ENCODE measurements around the gene FASTK. TPM values are rescaled to one million over a fixed set of nuclear protein-coding genes. Genes with fewer than 3 reads are reported as not detected.

Gene FASTK
- total RNA-seq, 1 donor from 2014 or later, result 68.0 TPM

- no peak overlapping the region for H3K27ac Mint-ChIP-seq (ENCODE audit: unreplicated experiment)
- peaks cover 19% of the 10 kb centered on the region for H3K27me3 Mint-ChIP-seq (ENCODE audit: unreplicated experiment)
- H3K36me3 Mint-ChIP-seq (ENCODE audit: low read depth, unreplicated experiment), result peaks cover 53% of the 10 kb centered on the region
Observed at GRCh38 chr7:151128144-151128543, 47.5 kb upstream of the FASTK start.

GRCh38 chr7:151126491-151127137, 46.0 kb upstream of the FASTK start:
- Mint-ChIP-seq H3K27me3 (ENCODE audit: unreplicated experiment) (peaks cover 17% of the 10 kb centered on the region), H3K27ac (ENCODE audit: unreplicated experiment) (no peak overlapping the region), H3K9me3 (ENCODE audit: unreplicated experiment) (no peaks in the 10 kb centered on the region), H3K4me1 (ENCODE audit: unreplicated experiment) (peaks cover 19% of the 10 kb centered on the region), H3K4me3 (ENCODE audit: unreplicated experiment) (no peak overlapping the region), H3K36me3 (ENCODE audit: low read depth, unreplicated experiment) (peaks cover 46% of the 10 kb centered on the region)
- no peak for TF ChIP-seq CTCF (IDR thresholded peaks at IDR 0.05; ENCODE audit: unreplicated experiment)
- DNase-seq (ENCODE audit: low spot score), result no peak

More at GRCh38 chr7:151128144-151128543, 47.5 kb upstream of the FASTK start:
- DNase-seq (ENCODE audit: low spot score), result no peak
- peaks cover 16% of the 10 kb centered on the region for H3K4me1 Mint-ChIP-seq (ENCODE audit: unreplicated experiment)
- no peaks in the 10 kb centered on the region for H3K9me3 Mint-ChIP-seq (ENCODE audit: unreplicated experiment)
- H3K4me3 Mint-ChIP-seq (ENCODE audit: unreplicated experiment), result peak overlapping the region; percentile 37
- TF ChIP-seq CTCF (IDR thresholded peaks at IDR 0.05; ENCODE audit: unreplicated experiment), result no peak

GRCh38 chr7:151125846-151126481, 45.4 kb upstream of the FASTK start:
- Mint-ChIP-seq H3K4me1 (ENCODE audit: unreplicated experiment) (peaks cover 25% of the 10 kb centered on the region), H3K9me3 (ENCODE audit: unreplicated experiment) (no peaks in the 10 kb centered on the region), H3K27me3 (ENCODE audit: unreplicated experiment) (peaks cover 22% of the 10 kb centered on the region), H3K36me3 (ENCODE audit: low read depth, unreplicated experiment) (peaks cover 46% of the 10 kb centered on the region), H3K4me3 (ENCODE audit: unreplicated experiment) (peak overlapping the region; percentile 86), H3K27ac (ENCODE audit: unreplicated experiment) (peak overlapping the region; percentile 36)
- TF ChIP-seq CTCF (IDR thresholded peaks at IDR 0.05; ENCODE audit: unreplicated experiment), result no peak
- peak; percentile 48 for DNase-seq (ENCODE audit: low spot score)

GRCh38 chr7:151125470-151125845, 44.8 kb upstream of the FASTK start:
- peak; percentile 47 for DNase-seq (ENCODE audit: low spot score)
- TF ChIP-seq CTCF (IDR thresholded peaks at IDR 0.05; ENCODE audit: unreplicated experiment), result no peak
- peaks cover 25% of the 10 kb centered on the region for H3K4me1 Mint-ChIP-seq (ENCODE audit: unreplicated experiment)
- H3K36me3 Mint-ChIP-seq (ENCODE audit: low read depth, unreplicated experiment), result peaks cover 50% of the 10 kb centered on the region
- H3K27ac Mint-ChIP-seq (ENCODE audit: unreplicated experiment), result peak overlapping the region; percentile 36
- H3K27me3 Mint-ChIP-seq (ENCODE audit: unreplicated experiment), result peaks cover 23% of the 10 kb centered on the region
- H3K9me3 Mint-ChIP-seq (ENCODE audit: unreplicated experiment), result no peaks in the 10 kb centered on the region
- peak overlapping the region; percentile 86 for H3K4me3 Mint-ChIP-seq (ENCODE audit: unreplicated experiment)

GRCh38 chr7:151124899-151125399, 44.3 kb upstream of the FASTK start:
- H3K36me3 Mint-ChIP-seq (ENCODE audit: low read depth, unreplicated experiment), result peaks cover 48% of the 10 kb centered on the region
- peak overlapping the region; percentile 86 for H3K4me3 Mint-ChIP-seq (ENCODE audit: unreplicated experiment)
- DNase-seq (ENCODE audit: low spot score), result no peak
- H3K4me1 Mint-ChIP-seq (ENCODE audit: unreplicated experiment), result peaks cover 25% of the 10 kb centered on the region
- no peak overlapping the region for H3K27ac Mint-ChIP-seq (ENCODE audit: unreplicated experiment)
- no peak for TF ChIP-seq CTCF (IDR thresholded peaks at IDR 0.05; ENCODE audit: unreplicated experiment)
- H3K27me3 Mint-ChIP-seq (ENCODE audit: unreplicated experiment), result peaks cover 23% of the 10 kb centered on the region
- no peaks in the 10 kb centered on the region for H3K9me3 Mint-ChIP-seq (ENCODE audit: unreplicated experiment)
